IPS-NIHi7 (cell line): ENCODE data around the gene FTSJ1.
"Not testable (repeated sequence)": the region's sequence is repeated elsewhere in the genome, so short reads cannot be mapped to it uniquely, and the experiment has no call there.

Source experiments
- DNase-seq: peaks from one replicate; pipeline ENCODE4 v3.0.0; 2012; ENCODE audit warnings: mixed read lengths; ENCODE audit errors: extremely low spot score

FTSJ1 gene

GRCh38 chrX:48521353-48522243 is 45.6 kb downstream of the FTSJ1 start, which contains the start of gene EBP:
TSS of gene EBP (plus strand) at chrX:48521808. CDS start at chrX:48523772, 1,964 bp downstream.
- DNase-seq = peak; percentile 87

DNA sequence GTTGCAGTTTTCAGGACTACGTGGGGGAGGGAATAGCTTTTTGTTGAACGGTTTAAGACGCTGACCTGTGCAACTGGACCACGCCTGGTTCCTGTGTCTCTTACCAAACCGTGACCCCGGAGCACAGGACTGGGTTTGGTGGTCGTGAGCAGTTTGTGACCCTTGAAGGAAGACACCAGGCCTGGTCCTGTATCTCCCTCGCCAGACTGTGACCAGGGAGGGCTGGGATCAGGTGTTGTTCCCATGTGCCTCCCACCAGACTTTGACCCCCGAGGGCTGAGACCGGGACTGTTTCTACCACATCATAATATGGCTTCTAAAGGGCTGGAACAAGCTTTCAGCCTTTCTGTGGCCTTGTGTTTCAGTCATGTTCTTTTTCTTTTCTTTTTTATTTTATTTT is 46.3 kb downstream of the FTSJ1 start:
- DNase-seq = no peak

GRCh38 chrX:48523682-48524081 is 47.7 kb downstream of the FTSJ1 start:
- DNase-seq = no peak

GRCh38 chrX:48525853-48526252 is 49.9 kb downstream of the FTSJ1 start:
- DNase-seq = not testable (repeated sequence)

DNA sequence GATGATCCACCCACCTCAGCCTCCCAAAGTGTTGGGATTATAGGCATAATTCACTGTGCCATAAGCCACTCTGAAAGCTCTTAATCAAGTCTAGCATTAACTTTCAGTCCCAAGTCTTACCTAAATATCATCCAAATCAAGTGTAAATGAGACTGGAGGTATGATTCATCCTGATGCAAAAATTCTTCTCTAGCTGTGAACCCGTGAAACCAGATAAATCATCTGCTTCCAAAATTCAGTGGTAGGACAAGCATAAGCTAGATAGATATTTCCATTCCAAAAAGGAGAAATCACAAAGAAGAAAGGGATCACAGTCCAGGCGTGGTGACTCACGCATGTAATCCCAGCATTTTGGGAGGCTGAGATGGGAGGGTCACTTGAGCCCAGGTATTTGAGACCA is 54.7 kb downstream of the FTSJ1 start:
- DNase-seq = no peak

GRCh38 chrX:48531358-48531959 is 55.5 kb downstream of the FTSJ1 start:
- DNase-seq = no peak

DNA sequence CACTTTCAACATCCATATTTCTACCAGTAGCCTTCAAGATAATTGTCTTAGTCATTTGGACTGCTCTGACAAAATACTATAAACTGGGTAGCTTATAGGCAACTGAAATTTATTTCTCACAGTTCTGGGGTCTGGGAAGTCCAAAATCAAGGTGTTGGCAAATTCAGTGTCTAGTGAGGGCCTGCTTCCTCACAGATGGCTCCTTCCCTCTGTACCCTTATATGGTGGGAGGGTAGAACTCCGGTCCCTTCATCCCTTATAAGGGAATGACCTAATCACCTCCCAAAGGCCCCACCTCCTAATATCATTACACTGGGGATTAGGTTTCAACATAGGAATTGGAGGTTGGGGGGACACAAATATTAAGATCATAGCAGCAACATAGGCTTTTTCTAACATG is 56.2 kb downstream of the FTSJ1 start:
- no peak for DNase-seq

DNA sequence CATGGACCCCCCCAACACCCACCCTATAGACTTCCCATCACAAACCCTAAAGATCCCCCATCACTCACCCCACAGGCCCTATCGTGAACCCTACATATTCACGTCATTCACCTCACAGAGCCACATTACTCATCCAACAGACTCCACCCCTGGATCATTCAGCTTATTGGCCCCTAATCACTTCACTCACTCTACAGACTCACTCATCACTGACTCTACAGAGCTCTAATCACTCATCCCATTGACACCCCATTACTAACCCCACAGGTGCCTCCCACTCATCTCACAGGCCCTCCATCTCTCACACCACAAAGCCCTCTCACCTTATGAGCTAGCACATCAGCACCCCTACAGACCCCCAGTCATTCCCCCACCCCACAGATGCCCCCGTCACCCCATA is 57.2 kb downstream of the FTSJ1 start:
- no peak for DNase-seq
